GM18508 (cell line): ENCODE data around the gene ZNF414.
"Not testable (repeated sequence)": the region's sequence is repeated elsewhere in the genome, so short reads cannot be mapped to it uniquely, and the experiment has no call there.

Experiments
- ATAC-seq: cut with Tn5 transposase; IDR thresholded peaks from one replicate; pipeline ENCODE4 v1.9.1; 2021; ENCODE audit warnings: moderate number of reproducible peaks; ENCODE audit not compliant: insufficient read depth, unreplicated experiment

The ZNF414 gene

DNA sequence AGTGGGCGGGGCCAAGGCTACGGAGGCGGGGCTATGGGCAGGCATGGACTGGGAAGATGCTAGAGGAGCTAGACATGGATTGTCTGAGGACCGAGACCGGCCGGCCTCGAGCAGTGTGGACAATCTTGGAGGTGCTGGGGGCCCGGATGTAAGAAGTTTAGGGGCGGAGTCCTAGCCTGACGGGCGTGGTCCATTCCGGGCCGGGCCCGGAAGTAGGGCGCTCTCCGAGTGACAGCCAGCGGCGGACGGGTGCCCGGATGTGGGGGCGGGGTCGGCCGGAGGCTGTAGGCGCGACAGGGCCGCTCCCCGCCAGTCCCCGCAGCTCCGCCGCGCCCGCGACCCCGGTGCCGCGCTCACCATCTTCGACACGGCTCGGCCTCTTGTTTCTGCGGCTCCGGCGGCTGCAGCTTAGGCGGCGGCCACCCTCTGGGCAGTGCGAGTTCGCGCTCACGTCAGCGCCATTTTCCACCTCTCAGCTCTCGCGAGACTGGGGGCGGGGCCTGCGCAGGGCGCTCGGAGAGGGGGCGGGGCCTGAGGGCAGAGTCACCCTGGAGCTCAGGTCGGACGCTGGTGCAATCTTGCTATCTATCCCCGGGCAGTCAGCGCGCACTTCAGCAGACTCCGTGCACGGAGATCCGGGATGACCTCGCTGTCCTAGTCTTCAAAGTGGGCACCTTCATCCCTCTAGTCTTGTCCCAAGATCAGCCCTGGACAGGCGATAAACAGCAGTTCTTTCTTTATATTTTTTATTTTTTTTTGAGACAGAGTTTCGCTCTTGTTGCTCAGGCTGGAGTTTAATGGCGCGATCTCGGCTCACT, at the start of gene ZNF414:
Gene ZNF414 (minus strand): TSS at position 481 of the 818 bp plus-strand sequence. CDS start 121 bp downstream, at position 360.
- peak; percentile 61 for ATAC-seq

DNA sequence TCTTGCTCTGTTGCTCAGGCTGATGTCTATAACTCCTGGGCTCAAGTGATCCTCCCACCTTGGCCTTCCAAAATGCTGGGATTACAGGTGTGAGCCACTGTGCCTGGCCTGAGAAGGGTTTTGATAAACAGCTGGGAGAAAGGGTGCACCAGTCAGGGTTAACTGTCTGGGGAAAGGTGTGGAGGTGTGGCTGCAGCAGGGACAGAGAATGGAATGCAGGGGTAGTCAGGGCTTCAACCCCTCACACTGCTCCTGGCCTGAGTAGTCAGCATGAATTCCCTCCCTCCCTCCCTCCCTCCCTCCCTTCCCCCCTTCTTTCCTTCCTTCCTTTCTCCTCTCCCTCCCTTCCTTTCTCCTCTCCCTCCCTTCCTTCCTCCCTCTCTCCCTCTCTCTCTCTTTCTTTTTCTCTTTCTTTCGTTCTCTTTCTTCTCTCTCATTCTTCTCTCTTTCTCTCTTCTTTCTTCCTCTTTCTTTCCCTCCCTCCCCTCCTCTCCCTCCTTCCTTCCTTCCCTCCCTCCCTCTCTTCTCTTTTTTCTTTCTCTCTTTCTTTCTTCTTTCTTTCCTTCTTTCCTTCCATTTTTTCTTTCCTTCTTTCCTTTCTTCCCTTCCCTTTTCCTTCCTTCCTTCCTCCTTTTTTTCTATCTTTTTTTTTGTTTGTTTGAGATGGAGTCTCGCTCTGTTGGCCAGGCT, 47.3 kb upstream of the ZNF414 start:
- no peak for ATAC-seq

DNA sequence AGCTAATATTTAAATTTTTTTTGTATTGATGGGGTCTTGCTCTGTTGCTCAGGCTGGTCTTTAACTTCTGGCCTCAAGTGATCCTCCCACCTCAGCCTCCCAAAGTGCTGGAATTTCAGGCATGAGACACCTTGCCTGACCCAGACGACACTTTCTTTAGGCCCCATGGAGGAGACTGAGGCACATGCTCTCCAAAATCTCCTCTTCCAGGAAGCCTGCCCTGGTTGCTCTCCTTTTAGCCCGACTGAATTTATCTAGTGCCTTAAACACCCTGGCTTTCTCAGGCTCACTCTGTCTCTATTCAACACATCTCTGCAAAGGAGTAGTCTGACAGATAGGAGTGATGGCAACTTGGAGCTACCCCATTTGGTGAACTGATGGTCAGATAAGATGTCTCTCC, 44.4 kb upstream of the ZNF414 start:
- no peak for ATAC-seq

GRCh38 chr19:8557642-8558238, 43.8 kb upstream of the ZNF414 start:
- ATAC-seq: no peak

GRCh38 chr19:8553729-8554128, 39.8 kb upstream of the ZNF414 start:
- not testable (repeated sequence) for ATAC-seq

DNA sequence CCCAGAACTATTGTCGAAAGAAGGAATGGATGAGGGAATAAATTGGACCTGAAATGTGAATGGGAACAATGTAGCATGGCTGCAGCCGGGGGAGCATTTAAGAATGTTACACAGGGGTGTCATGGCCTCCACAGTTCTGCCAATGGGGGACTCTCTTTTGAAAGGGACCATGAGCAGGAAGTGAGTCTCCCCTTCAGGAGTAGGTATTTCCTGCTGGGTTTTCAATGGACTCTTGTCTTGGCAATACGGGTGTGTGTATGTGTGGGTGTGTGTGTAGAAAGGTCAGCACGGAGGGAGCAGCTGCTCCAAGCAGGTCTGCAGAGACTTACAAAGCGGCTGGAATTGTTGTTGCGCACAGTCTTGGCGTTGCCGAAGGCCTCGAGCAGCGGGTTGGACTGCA, 38.8 kb upstream of the ZNF414 start:
- no peak for ATAC-seq

DNA sequence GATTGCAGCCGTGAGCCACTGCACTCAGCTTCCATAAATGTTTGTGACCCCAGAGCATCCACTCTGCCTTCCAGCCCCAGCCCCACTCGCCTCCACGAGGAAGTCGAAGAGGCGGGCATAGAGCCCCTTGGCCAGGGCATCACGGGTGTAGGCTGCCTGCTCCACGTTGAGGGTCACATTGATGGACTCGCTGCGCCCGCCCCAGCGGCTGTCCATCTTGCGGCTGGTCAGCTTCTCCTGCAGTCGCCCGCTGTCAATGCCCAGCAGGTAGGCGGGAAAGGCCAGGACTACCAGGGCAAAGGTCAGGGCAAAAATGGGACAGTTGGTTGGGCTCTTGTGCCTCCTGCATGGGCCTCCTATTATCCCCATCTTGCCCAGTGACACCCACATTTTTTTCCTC, 36.1 kb upstream of the ZNF414 start:
- ATAC-seq: no peak

- ATAC-seq: no peak
Observed at GRCh38 chr19:8545743-8546142, 31.8 kb upstream of the ZNF414 start.

DNA sequence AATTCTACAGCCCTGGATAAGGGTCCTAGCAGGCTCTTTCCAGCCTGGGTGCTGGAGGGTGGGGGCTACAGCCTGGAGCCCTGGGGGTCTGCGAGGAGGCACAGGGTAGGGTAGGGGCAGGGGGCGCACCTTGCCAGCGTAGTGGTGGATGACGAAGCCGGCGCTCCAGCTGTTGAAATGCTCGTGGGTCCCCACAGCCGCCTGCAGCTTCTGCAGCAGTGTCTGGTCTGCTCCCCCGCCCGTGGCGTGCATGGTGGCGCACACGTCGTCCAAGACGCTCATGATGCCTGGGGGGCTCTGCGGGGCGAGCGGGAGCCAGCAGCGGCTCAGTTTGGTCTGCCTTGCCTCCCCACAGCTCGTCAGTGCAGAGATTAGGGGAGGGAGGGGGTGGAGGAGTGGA, 30.2 kb upstream of the ZNF414 start:
- ATAC-seq: no peak

- no peak for ATAC-seq
Observed at GRCh38 chr19:8539621-8540149, 25.7 kb upstream of the ZNF414 start.

DNA sequence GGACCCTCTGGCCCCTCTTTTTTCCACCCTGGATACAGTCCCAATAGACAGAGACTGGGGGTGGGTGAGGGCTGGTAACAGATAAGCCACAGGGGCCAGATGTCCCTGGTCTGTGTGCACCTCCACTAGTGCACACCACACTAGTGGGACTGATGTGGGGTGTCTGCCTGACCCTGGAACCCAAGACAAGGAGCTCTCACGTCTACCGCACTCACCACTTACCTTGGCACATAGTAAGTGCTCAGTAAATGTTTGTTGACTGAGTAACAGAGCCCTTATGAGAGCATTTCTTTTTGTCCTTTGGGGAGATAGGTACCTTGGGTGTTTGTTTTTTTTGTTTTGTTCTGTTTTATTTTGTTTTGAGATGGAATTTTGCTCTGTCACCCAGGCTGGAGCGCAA, 23.1 kb upstream of the ZNF414 start:
- ATAC-seq: no peak

- no peak for ATAC-seq
Observed at GRCh38 chr19:8536282-8536681, 22.3 kb upstream of the ZNF414 start.

- ATAC-seq: no peak
Observed at GRCh38 chr19:8532225-8532624, 18.3 kb upstream of the ZNF414 start.

- ATAC-seq: no peak
Observed at GRCh38 chr19:8531470-8531869, 17.5 kb upstream of the ZNF414 start.

DNA sequence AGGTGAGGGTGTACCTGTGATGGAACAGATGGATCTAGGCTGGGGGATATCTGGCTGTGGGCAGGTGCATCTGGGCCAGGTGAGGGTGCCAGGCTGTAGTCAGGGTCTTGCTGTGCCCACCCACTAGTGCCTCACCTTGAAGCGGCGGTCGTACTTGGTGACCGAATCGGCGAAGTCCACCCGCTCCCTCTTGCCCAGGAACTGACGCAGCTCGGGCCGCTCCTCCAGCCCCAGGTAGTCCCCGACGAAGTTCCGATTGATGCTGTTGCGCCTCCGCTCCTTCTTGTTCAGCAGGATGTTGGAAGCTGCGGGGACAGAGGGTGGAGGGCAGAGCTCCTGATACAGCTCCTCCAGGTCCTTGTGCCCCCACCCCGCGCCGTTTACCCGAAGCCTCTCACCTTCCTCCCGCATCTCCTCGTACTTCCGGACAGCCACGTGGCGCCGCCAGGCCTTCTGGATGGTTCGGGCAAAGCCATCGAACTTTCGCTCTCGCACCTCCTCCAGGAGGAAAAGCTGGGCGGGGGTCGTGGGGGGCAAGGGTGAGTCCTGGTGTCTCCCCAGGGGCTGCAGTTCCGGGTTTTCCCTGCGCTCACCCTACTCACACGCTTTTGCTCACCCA, 16.2 kb upstream of the ZNF414 start:
- no peak for ATAC-seq

DNA sequence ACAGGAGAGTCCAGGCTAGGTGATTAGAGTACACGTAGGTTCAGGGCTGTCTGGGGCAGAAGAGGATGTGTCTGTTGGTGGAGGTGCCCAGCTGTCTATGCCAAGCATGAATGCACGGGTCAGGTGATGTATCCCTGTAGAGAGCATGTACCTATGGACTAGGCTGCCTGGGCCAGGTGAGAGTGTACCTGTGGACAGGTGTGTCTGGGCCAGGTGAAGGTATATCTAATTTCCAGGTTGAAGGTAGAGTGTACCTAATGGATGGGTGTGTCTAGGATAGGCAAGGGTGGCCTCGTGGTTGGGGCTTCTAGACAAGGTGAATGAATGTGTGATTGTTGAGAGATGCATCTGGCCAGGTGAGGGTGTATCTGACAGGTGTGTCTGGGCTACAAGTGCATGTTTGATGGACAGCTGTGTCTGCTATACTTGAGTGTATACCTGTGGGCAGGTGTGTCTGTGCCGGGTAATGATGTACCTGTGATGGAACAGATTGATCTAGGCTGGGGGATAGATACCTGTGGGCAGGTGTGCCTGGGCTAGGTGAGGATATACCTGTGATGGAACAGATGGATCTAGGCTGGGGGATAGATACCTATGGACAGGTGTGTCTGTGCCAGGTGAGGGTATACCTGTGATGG, 15.5 kb upstream of the ZNF414 start:
- no peak for ATAC-seq

DNA sequence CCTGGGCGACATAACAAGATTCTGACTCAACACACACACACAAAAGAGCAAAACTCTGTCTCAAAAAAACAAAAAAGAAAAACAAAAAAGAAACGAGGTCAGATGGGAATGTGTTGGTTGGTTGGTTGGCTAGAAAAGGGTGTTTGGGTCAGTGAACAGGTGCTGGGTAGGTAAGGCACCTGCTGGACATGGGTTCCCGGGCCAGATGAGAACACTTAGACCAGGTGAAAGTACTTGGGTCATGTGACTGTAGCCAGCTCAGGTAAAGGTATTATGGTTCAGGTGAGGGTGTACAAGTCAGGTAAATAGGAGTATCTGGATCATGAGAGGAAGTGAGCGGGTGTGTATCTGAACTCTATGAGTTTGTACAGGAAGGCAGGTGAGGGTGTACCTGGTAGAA, 14.5 kb upstream of the ZNF414 start:
- no peak for ATAC-seq

GRCh38 chr19:8526345-8527091, 12.6 kb upstream of the ZNF414 start:
- no peak for ATAC-seq

DNA sequence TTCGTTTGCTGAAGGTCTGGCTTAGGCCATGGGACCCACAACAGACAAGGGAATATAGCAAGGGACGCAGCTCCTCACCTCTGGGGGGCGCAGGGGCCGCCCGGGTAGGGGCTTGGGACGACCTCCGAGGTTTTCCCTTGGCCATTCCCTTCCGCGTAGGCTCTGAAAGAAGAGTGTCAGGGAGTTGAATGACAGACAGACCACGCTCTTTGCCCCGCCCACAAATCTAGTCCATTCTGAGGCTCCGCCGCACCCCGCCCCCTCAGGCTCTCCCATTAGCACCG, 11.4 kb upstream of the ZNF414 start:
- no peak for ATAC-seq

- ATAC-seq: no peak
Observed at GRCh38 chr19:8519388-8519787, 5.4 kb upstream of the ZNF414 start.
